Kidney (tissue), 14 donors: ENCODE measurements around the gene SLC41A3. TPM values are rescaled to one million over a fixed set of nuclear protein-coding genes. Genes with fewer than 3 reads are reported as not detected.
"Not testable (repeated sequence)": the region's sequence is repeated elsewhere in the genome, so short reads cannot be mapped to it uniquely, and the experiment has no call there.

Experiments used
- DNase-seq, 5 donors: peaks; one replicate each; pipeline ENCODE4 v3.0.0-alpha.2; 2013 to 2020
- FAIRE-seq: peaks from 2 replicates; lab custom pipeline; 2012; peaks lifted over from hg19 to GRCh38; lab: Jason Lieb, UNC
- H3K27ac ChIP-seq, 2 donors: one replicate each; pipeline ENCODE4 v1.7.0; 2013; ENCODE audit warnings: low read depth in 2 of 2, low read length in 2 of 2, inconsistent platforms in 1 of 2
- H3K27me3 ChIP-seq: one replicate; pipeline ENCODE4 v1.7.1; 2013; ENCODE audit warnings: low read length, inconsistent platforms; ENCODE audit not compliant: control insufficient read depth, insufficient read depth
- H3K36me3 ChIP-seq, 3 donors: one replicate each; pipeline versions ENCODE4 v1.7.0 to v1.7.1; 2013; ENCODE audit warnings: low read length in 3 of 3, control low read depth in 1 of 3, inconsistent platforms in 1 of 3; ENCODE audit not compliant: insufficient read depth in 3 of 3, control insufficient read depth in 2 of 3
- H3K4me1 ChIP-seq, 3 donors: one replicate each; pipeline versions ENCODE4 v1.7.0 to v1.7.1; 2013; ENCODE audit warnings: low read length in 3 of 3, inconsistent platforms in 1 of 3, low read depth in 1 of 3; ENCODE audit not compliant: control insufficient read depth in 2 of 3, insufficient read depth in 2 of 3
- H3K4me3 ChIP-seq, 3 donors: one replicate each; pipeline versions ENCODE4 v1.7.0 to v1.8.1; 2013; ENCODE audit warnings: low read length in 3 of 3, control low read depth in 1 of 3, inconsistent platforms in 1 of 3
- H3K9ac ChIP-seq, 3 donors: one replicate each; pipeline versions ENCODE4 v1.7.0 to v1.7.1; 2013; ENCODE audit warnings: low read length in 3 of 3, control low read depth in 1 of 3, inconsistent platforms in 1 of 3
- H3K9me3 ChIP-seq, 3 donors: one replicate each; pipeline versions ENCODE4 v1.7.0 to v1.7.1; 2013; ENCODE audit warnings: low read length in 3 of 3, control low read depth in 1 of 3, inconsistent platforms in 1 of 3; ENCODE audit not compliant: control insufficient read depth in 2 of 3, insufficient read depth in 1 of 3
- intact Hi-C: fragments of 100-400 bp; cut with DNase I; formaldehyde crosslinking; loops from one replicate; pipeline ENCODE4 v1.11.1; 2022
- polyA plus RNA-seq: library from polyadenylated mRNA; stranded (reverse); fragments of 350-450 nt; fragmentation: Illumina TruSeq; extraction: RNeasy Lipid Tissue Mini Kit (QIAGEN cat#74804); gene quantifications from one replicate; pipeline ENCODE4 v1.2.3, GENCODE V29; 2014; ENCODE audit warnings: low read depth, low replicate concordance; ENCODE audit not compliant: insufficient read depth
- total RNA-seq: library from RNA; stranded (reverse); fragmentation: NEBNext Ultra II Directional; extraction: Animal tissue kit (Norgen Biotek cat#: 25700); gene quantifications from one replicate; pipeline ENCODE4 v1.2.1, GENCODE V29; 2021
- TF ChIP-seq, protein P1 (sequence below): IDR thresholded peaks from 3 replicates; pipeline ENCODE4 v1.5.1; 2012; ENCODE audit warnings: mild to moderate bottlenecking, moderate library complexity, borderline replicate concordance; ENCODE audit not compliant: insufficient read depth; ENCODE audit errors: extremely low read depth
- donor health status: control.
- donor health status: control.
- donor health status: control.
- donor health status: control.
- donor health status: control.
- donor health status: DM: yes; HTN: yes; CAD: no.
- donor health status: Normal renal cell carcinoma (clear cell type).

The SLC41A3 gene
- total and polyA plus RNA-seq, 2 donors from 2014 or later = 31.6 to 74.3 TPM

- Histone ChIP-seq H3K27me3 (no peaks in the 10 kb centered on the region), H3K36me3 (no peaks in the 10 kb centered on the region), H3K4me3 (peak overlapping the region; percentile 79 to 95 (median 87)), H3K4me1 (no peaks in the 10 kb centered on the region), H3K27ac (peak overlapping the region; percentile 18 to 65), H3K9me3 (no peaks in the 10 kb centered on the region), H3K9ac (peak overlapping the region; percentile 81 to 88 (median 87))
- DNase-seq (peak; percentile 94 to 97 (median 95)), FAIRE-seq (no peak)
- TF ChIP-seq, protein P1, sequence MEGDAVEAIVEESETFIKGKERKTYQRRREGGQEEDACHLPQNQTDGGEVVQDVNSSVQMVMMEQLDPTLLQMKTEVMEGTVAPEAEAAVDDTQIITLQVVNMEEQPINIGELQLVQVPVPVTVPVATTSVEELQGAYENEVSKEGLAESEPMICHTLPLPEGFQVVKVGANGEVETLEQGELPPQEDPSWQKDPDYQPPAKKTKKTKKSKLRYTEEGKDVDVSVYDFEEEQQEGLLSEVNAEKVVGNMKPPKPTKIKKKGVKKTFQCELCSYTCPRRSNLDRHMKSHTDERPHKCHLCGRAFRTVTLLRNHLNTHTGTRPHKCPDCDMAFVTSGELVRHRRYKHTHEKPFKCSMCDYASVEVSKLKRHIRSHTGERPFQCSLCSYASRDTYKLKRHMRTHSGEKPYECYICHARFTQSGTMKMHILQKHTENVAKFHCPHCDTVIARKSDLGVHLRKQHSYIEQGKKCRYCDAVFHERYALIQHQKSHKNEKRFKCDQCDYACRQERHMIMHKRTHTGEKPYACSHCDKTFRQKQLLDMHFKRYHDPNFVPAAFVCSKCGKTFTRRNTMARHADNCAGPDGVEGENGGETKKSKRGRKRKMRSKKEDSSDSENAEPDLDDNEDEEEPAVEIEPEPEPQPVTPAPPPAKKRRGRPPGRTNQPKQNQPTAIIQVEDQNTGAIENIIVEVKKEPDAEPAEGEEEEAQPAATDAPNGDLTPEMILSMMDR = no peak
- intact Hi-C loops = no loop called here
Observed at GRCh38 chr3:125990253-125990970, 93.5 kb downstream of the SLC41A3 start.

DNA sequence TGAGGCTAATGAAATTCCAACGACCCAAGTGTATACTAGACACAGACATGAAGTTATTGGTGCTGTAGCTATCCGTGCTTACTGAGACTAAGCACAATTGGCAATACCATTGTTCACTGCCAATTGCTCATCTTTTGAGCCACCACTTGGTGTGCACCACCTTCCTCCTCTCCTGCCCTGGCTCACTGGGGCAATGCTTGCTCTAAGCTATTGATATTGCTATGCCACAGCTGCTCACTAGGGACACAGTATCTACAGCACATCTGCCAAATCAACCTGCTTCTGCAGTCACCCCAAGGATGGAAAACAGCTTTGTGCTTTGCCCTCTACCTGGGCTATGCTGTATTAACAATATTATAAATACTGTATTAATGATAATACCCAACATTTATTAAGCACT is 99.0 kb downstream of the SLC41A3 start:
- DNase-seq, H3K27me3 ChIP-seq, H3K27ac ChIP-seq, H3K9ac ChIP-seq, FAIRE-seq, H3K4me1 ChIP-seq, intact Hi-C loops, H3K4me3 ChIP-seq, H3K36me3 ChIP-seq, H3K9me3 ChIP-seq: not testable (repeated sequence)

GRCh38 chr3:125977104-125977503 is 106.8 kb downstream of the SLC41A3 start:
- H3K9me3 ChIP-seq, H3K27me3 ChIP-seq, H3K36me3 ChIP-seq, FAIRE-seq, H3K9ac ChIP-seq, DNase-seq, intact Hi-C loops, H3K4me1 ChIP-seq, H3K4me3 ChIP-seq, H3K27ac ChIP-seq: not testable (repeated sequence)

DNA sequence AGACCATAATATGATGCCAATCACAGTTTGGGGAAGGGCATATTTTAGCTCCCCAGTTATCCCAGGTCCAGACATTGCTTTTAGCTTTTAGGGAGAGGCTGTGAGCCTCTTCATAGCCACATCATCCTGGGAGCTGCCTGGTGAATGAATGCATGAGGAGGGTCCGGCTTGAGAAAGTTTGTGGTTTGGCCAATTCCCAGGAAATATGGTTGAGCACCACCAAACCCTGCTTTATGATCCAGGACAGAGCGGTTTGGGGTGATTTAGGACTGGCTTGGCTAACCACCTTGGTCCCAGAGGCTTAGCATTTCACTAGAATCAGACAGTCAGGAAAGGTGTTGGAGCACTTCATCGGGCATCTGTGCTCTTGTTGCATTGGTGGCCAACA is 107.9 kb downstream of the SLC41A3 start:
- H3K27me3 ChIP-seq, intact Hi-C loops, H3K4me1 ChIP-seq, H3K36me3 ChIP-seq, H3K9ac ChIP-seq, H3K27ac ChIP-seq, H3K9me3 ChIP-seq, FAIRE-seq, DNase-seq, H3K4me3 ChIP-seq: not testable (repeated sequence)

DNA sequence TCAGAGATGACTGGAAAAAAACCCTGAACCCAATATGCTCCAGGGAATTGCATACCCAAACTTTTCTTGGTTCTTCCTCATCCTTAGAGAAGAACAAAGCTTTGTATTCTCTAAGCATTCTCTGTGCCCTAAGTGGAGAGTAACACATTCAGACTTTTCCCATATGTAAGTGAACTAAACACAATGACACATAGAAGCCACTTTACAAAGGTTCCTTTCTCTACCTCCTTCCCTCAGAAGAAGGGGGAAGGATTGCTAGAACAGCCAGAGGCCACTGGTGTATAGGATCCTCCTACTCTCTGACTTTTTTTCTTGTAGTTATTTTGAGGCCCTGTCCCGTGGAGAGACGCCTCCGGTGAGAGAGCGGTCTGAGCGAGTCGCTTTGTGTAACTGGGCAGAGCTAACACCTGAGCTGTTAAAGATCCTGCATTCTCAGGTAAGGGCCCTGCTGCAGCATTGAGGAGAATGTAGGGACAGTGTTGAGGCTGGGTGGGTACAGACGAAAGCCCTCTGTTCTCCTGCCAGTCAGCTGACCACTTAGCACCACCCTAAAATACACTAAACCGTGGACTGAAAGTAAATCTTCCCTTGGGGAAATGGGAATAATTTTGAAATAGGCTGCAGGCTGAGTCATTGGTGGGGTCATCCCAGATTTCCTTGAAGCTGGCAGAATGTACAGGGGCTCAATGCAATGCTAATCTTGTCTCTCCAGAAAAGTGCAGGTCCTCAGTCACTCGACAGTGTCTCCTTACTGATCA is 108.5 kb downstream of the SLC41A3 start:
- H3K36me3 ChIP-seq, H3K27me3 ChIP-seq, H3K4me1 ChIP-seq, intact Hi-C loops, H3K9ac ChIP-seq, DNase-seq, H3K9me3 ChIP-seq, FAIRE-seq, H3K27ac ChIP-seq, H3K4me3 ChIP-seq: not testable (repeated sequence)
